SU-DHL-6 (cell line): ENCODE results near the gene TMEM59L.

Experiments
- H2AFZ ChIP-seq: fragments of 200-600 bp; sonication (generic); 2 replicates; pipeline ENCODE4 v1.6.1; 2014; ENCODE audit warnings: low read depth, mild to moderate bottlenecking, moderate library complexity, mixed read lengths, antibody characterized with exemption, low read length; ENCODE audit not compliant: severe bottlenecking
- H3F3A ChIP-seq: fragments of 200-600 bp; shearing (Covaris generic); 2 replicates; pipeline ENCODE4 v1.6.0; 2016; ENCODE audit warnings: antibody characterized with exemption, mild to moderate bottlenecking; ENCODE audit not compliant: insufficient read depth
- H3K27ac ChIP-seq: fragments of 200-600 bp; sonication (generic); 2 replicates; pipeline ENCODE4 v1.5.1; 2016; ENCODE audit warnings: low read depth, mild to moderate bottlenecking, low read length, moderate library complexity, mixed read lengths
- H3K27me3 ChIP-seq: fragments of 200-600 bp; sonication (generic), shearing (Covaris generic); 2 replicates; pipeline ENCODE4 v1.6.0; 2014; ENCODE audit warnings: mild to moderate bottlenecking, low read length
- H3K36me3 ChIP-seq: fragments of 200-600 bp; sonication (generic); 2 replicates; pipeline ENCODE4 v1.6.1; 2014; ENCODE audit warnings: mild to moderate bottlenecking, low read length, mixed read lengths
- H3K4me2 ChIP-seq: fragments of 300-600, 200-600 bp; shearing (Covaris generic), sonication (generic); 2 replicates; pipeline ENCODE4 v1.6.0; 2014; ENCODE audit warnings: low read length, low read depth, mild to moderate bottlenecking; ENCODE audit not compliant: poor library complexity, severe bottlenecking
- H3K4me3 ChIP-seq: fragments of 200-600 bp; sonication (generic); 2 replicates; pipeline ENCODE4 v1.5.1; 2014; ENCODE audit warnings: antibody characterized with exemption, low read length, mild to moderate bottlenecking, mixed read lengths; ENCODE audit not compliant: insufficient read depth, poor library complexity, severe bottlenecking
- H3K79me2 ChIP-seq: fragments of 200-600 bp; sonication (generic); 2 replicates; pipeline ENCODE4 v1.6.1; 2014; ENCODE audit warnings: mild to moderate bottlenecking, low read length, moderate library complexity; ENCODE audit not compliant: insufficient read depth
- H3K9ac ChIP-seq: fragments of 200-600 bp; sonication (generic); 2 replicates; pipeline ENCODE4 v1.7.0; 2014; ENCODE audit warnings: mild to moderate bottlenecking, low read length
- H3K9me2 ChIP-seq: fragments of 200-600 bp; sonication (generic); replicated peaks from 2 replicates; pipeline ENCODE4 v1.6.1; 2014; ENCODE audit warnings: low read length; ENCODE audit not compliant: insufficient read depth
- H3K9me3 ChIP-seq: fragments of 200-600 bp; sonication (generic); 2 replicates; pipeline ENCODE4 v1.6.1; 2014; ENCODE audit warnings: low read length, mixed read lengths; ENCODE audit not compliant: insufficient read depth
- H4K20me1 ChIP-seq: fragments of 200-600 bp; sonication (generic); 2 replicates; pipeline ENCODE4 v1.6.1; 2014; ENCODE audit warnings: low read depth, mild to moderate bottlenecking, antibody characterized with exemption, low read length, moderate library complexity, mixed read lengths
- CTCF ChIP-seq: fragments of 200-600 bp; sonication (generic); IDR thresholded peaks from one replicate; pipeline ENCODE4 v1.5.1; 2017; ENCODE audit warnings: antibody characterized with exemption, mild to moderate bottlenecking, low read length, moderate library complexity; ENCODE audit not compliant: insufficient read depth, poor library complexity, severe bottlenecking
- EZH2phosphoT487 ChIP-seq: fragments of 200-600 bp; sonication (generic), shearing (Covaris generic); conservative IDR thresholded peaks from 2 replicates; pipeline ENCODE4 v1.6.1; 2018; ENCODE audit warnings: mild to moderate bottlenecking, antibody characterized with exemption, low read length, moderate library complexity, mixed read lengths

Gene TMEM59L

GRCh38 chr19:18603958-18604819, 8.5 kb upstream of the TMEM59L start:
- 0 out of 2 replicates have a peak, but pooled peaks cover 6% of the 10 kb centered on the region for H3K27me3 ChIP-seq

GRCh38 chr19:18604820-18605159, 7.9 kb upstream of the TMEM59L start:
- no peaks in the 10 kb centered on the region for H3K36me3 ChIP-seq
- no peaks in the 10 kb centered on the region for H3F3A ChIP-seq
- H2AFZ ChIP-seq: no peak overlapping the region
- H3K79me2 ChIP-seq: no peaks in the 10 kb centered on the region
- TF ChIP-seq CTCF: no peak
- no peak for TF ChIP-seq EZH2phosphoT487
- no peak overlapping the region for H3K27ac ChIP-seq
- no peaks in the 10 kb centered on the region for H4K20me1 ChIP-seq
- no peak overlapping the region for H3K9ac ChIP-seq
- no peak overlapping the region for H3K4me3 ChIP-seq
- no peak overlapping the region for H3K4me2 ChIP-seq
- no peaks in the 10 kb centered on the region for H3K9me2 ChIP-seq
- no peaks in the 10 kb centered on the region for H3K9me3 ChIP-seq
- H3K27me3 ChIP-seq: 0 out of 2 replicates have a peak, but pooled peaks cover 6% of the 10 kb centered on the region

More at GRCh38 chr19:18603958-18604819, 8.5 kb upstream of the TMEM59L start:
- H3K4me3 ChIP-seq: no peak overlapping the region
- no peak overlapping the region for H3K9ac ChIP-seq
- no peaks in the 10 kb centered on the region for H4K20me1 ChIP-seq
- no peaks in the 10 kb centered on the region for H3K79me2 ChIP-seq
- no peaks in the 10 kb centered on the region for H3K9me2 ChIP-seq
- no peak overlapping the region for H2AFZ ChIP-seq
- TF ChIP-seq EZH2phosphoT487: no peak
- no peak for TF ChIP-seq CTCF
- no peaks in the 10 kb centered on the region for H3F3A ChIP-seq
- H3K4me2 ChIP-seq: no peak overlapping the region
- H3K27ac ChIP-seq: no peak overlapping the region
- H3K36me3 ChIP-seq: no peaks in the 10 kb centered on the region
- no peaks in the 10 kb centered on the region for H3K9me3 ChIP-seq

- Histone ChIP-seq H3K36me3 (no peaks in the 10 kb centered on the region), H3F3A (no peaks in the 10 kb centered on the region), H3K27ac (no peak overlapping the region), H4K20me1 (no peaks in the 10 kb centered on the region), H3K9ac (no peak overlapping the region), H2AFZ (no peak overlapping the region), H3K27me3 (0 out of 2 replicates have a peak, but pooled peaks cover 6% of the 10 kb centered on the region), H3K79me2 (no peaks in the 10 kb centered on the region), H3K4me2 (no peak overlapping the region), H3K9me3 (no peaks in the 10 kb centered on the region), H3K9me2 (no peaks in the 10 kb centered on the region), H3K4me3 (no peak overlapping the region)
- TF ChIP-seq CTCF (no peak), EZH2phosphoT487 (no peak)
These were observed 7.5 kb upstream of the TMEM59L start for GRCh38 chr19:18605196-18605545.
